HG02973 (cell line): ENCODE measurements around the gene USPL1.
A peak's percentile ranks its signal among the peaks of the same experiment; 100 is the strongest.
"Not testable (repeated sequence)": the region's sequence is repeated elsewhere in the genome, so short reads cannot be mapped to it uniquely, and the experiment has no call there.

Experiments
- ATAC-seq: cut with Tn5 transposase; IDR thresholded peaks from one replicate; pipeline ENCODE4 v1.9.1; 2021; ENCODE audit warnings: moderate library complexity; ENCODE audit not compliant: unreplicated experiment

Gene USPL1

GRCh38 chr13:30617315-30618185 lies at the start of gene USPL1:
Gene USPL1, plus strand, starts transcription at chr13:30617920. Its CDS starts 3,221 bp downstream, at chr13:30621141.
- ATAC-seq = peak; percentile 82

- no peak for ATAC-seq
These were observed 47.7 kb upstream of the USPL1 start for GRCh38 chr13:30569901-30570576.

- no peak for ATAC-seq
These were observed 47.0 kb upstream of the USPL1 start for GRCh38 chr13:30570691-30571090.

DNA sequence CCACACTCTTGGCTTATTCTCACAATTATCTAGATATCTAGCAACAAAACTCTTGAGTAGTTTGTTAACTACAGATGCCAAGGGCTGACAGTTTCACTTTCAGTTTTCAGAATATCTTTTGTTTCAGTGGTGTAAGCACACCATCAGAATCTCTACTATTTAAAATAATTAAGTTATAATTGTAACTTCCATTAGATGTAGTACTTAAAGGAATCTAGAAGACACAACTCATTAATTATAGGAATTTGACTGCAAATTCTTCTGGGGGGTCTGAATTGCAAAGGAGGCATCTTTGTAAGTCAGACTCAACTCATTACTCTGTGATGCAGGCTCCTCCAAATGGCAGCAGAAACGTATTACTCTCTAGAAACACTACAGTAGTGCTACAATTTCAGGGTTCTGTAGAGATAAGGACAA lies 44.9 kb upstream of the USPL1 start:
- no peak for ATAC-seq

- ATAC-seq = no peak
These were observed 41.2 kb upstream of the USPL1 start for GRCh38 chr13:30576528-30576927.

- ATAC-seq = no peak
These were observed 40.3 kb upstream of the USPL1 start for GRCh38 chr13:30577401-30577852.

DNA sequence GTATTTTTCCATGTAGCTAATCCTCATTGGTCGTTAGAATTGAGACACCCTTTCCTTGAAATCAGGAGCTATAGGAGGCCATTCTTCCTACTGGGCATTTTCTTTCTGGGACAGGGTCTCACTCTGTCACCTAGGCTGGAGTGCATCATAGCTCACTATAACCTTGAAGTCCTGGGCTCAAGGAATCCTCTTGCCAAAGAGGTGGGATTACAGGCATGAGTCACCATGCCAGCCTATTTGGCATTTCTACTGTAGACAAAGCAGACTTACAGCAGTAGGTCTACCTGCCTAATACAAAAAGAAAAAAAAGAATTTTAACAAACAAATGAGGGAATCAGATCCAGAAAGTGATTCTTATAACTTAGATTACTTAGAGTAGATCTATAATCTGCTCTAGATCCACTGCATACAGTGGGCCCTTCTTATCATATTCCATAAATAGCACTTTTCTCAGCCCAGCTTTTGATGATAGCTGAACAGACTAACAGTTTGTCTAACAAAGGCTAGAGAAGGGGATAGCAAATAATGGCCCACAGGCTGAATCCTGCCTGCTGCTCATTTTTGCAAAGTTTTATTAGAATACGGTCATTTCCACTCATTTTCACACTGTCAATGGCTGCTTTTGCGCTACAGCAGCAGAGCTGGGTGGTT lies 36.7 kb upstream of the USPL1 start:
- no peak for ATAC-seq

DNA sequence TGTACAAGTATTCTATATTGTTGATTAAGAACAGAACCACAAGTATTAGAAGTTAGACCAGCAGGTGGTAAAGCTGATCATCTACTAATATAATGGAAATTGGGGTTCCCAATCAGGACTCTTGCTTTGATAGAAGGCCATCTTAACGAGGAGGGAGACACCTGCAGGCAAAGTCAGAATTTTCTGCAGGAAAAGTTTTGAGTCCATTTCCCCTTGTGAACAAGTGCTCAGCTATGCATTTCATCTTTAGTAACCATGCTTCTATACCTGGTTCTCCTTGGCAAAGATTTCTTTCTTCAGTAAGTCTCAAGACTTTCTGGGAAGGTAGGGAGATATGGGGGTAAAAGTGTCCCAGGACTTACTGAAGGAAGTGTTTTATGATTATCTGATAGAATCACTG lies 36.1 kb upstream of the USPL1 start:
- ATAC-seq = no peak

DNA sequence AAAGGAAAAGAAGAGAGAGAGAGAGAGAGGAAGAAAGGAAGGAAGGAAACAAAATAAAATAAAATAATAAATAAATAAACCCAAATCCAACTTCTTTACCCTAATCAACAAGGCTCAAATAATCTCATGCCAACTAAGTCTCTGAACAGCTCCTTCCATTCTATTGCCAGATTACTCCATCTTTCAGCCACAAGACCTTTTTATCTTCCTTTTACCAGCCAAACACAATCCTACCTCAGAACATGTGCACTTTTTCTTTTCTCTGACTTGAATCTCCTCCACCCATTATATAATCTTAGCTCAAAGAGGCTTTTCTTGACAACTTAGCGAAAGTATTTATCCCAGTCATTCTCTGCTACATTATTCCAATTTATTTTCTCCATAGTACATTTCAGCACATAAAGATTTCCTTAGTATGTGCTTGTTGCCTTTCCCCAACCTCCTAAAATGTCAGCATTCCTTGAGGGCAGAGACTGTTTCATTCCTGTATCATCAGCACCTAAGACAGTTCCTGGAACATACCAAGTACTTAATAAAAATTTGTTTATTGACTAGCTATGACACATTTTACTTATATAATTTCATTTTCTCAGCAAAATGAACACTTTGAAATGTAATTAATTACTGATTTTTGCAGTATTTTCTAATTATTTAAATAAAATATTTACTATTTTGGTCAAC lies 33.5 kb upstream of the USPL1 start:
- no peak for ATAC-seq

GRCh38 chr13:30585748-30586262 lies 31.9 kb upstream of the USPL1 start:
- ATAC-seq = no peak

DNA sequence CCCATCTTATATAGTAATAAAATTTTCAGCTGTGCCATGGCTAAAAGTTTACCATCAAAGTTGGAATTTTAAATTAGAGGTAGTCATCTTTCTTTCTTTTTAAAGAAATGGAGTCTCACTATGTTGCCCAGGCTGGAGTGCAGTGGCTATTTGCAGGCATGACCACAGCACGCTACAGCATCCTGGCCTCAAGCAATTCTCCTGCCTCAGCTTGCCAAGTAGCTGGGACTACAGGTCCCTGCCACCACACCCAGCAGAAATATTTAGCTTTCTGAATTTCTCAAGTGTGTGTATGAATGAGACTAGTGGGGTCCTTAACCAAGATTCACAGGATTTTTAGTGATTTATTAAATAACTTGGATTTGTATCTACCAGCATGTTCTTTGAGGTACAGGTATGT lies 30.5 kb upstream of the USPL1 start:
- ATAC-seq = no peak

DNA sequence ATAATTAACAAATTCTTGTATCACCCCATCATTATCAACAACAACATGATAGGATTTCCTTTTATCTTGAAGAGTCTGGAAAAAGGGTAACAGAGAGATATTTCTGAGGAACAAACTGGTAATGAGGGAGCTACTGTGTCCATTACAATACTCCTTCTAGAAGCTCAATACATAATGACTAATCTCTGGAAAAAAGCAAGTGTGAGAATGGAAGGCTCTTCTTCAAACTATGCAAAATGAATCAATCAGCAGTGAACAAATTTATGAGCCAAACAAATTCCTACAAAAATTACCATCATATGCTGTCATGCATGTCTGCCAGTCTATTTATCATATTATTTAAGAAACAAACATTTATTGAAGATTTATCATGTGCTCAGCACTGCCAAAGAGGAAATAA lies 30.0 kb upstream of the USPL1 start:
- no peak for ATAC-seq

- no peak for ATAC-seq
These were observed 24.7 kb upstream of the USPL1 start for GRCh38 chr13:30593001-30593400.

DNA sequence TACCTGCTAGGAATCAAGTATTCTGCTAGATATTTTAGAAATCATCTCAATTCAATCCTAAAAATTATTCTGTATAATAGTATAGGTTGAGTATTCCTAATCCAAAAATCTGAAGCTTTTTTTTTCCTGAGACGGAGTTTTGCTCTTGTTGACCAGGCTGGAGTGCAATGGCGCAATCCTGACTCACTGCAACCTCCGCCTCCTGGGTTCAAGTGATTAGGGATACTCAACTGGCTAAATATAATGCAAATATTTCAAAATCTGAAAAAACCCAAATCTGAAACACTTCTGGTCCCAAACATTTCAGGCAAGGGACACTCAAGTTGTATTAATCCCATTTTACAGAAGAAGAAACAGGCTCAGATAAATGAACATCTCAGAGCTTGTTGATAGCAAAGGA lies 17.2 kb upstream of the USPL1 start:
- ATAC-seq = no peak

- no peak for ATAC-seq
These were observed 15.9 kb upstream of the USPL1 start for GRCh38 chr13:30601836-30602235.

DNA sequence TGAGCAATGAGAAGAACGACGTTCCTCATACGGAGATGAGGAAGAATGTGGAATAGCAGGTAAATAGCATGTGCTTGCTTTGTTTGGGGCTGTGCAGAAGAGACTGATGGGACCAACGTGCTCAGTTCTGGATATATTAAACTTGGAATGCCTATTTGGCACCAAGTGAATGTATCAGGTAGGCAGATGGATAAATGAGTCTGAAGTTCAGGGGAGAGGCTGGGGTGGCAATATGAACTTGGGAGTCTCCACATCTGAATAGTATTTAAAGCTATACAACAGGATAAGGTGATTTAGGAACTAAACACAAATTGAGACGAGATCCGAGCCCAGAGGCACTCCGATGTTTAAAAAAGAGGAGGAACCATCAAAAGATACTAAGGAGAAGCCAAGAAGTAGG lies 12.7 kb upstream of the USPL1 start:
- ATAC-seq = no peak

DNA sequence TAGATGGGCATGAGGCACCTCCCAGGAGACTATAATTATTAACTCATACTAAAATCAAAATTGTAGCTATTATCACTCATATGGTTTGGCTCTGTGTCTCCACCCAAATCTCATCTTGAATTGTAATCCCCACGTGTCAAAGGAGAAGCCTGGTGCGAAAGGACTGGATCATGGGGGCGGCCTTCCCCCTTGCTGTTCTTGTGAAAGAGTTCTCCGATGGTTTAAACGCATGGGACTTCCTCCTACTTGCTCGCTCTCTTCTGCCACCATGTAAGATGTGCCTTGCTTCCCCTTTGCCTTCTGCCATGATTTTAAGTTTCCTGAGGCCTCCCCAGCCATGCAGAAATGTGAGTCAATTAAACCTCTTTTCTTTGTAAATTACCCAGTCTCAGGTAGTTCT lies 10.5 kb upstream of the USPL1 start:
- not testable (repeated sequence) for ATAC-seq

GRCh38 chr13:30607908-30608307 lies 9.8 kb upstream of the USPL1 start:
- ATAC-seq = peak; percentile 97

GRCh38 chr13:30608364-30608763 lies 9.4 kb upstream of the USPL1 start:
- no peak for ATAC-seq

DNA sequence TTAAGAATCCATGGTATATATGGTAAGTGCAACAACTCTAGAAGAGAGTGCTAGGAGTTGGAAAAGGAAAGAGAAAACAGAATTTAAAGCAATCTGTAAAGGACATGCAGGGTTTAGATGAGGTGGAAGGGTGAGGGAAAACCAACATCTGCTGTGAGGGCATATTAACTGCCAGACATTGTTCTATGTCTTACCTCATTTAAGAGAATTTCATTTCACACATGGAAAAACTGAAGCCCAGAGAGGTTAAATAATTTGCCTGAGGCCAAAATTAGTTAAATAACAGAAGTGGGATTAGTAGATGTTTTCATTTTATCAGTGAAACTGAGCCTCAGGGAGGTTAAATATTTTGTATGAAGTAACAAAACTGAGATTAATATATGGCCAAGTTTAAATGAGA lies 7.4 kb upstream of the USPL1 start:
- ATAC-seq = no peak

GRCh38 chr13:30615481-30615865 lies 2.2 kb upstream of the USPL1 start:
- ATAC-seq = no peak
